Activated CD4-positive, alpha-beta T cell treated with anti-CD3 and anti-CD28 coated beads, Interleukin-2, amount 50 U/mL, for 4 hours (primary cell): ENCODE measurements around the gene DAZAP1.

Source experiments
- DNase-seq, 2 experiments: peaks; one replicate each; pipeline ENCODE4 v3.0.0-alpha.2; 2020

Gene DAZAP1

GRCh38 chr19:1445185-1445931 is 38.0 kb downstream of the DAZAP1 start:
- peak; percentile 64 to 66 for DNase-seq

- no peak for DNase-seq
Observed at GRCh38 chr19:1445932-1446712, 38.7 kb downstream of the DAZAP1 start.

- DNase-seq: no peak
Observed at GRCh38 chr19:1446713-1447481, 39.5 kb downstream of the DAZAP1 start.

GRCh38 chr19:1447504-1447903 is 40.1 kb downstream of the DAZAP1 start:
- DNase-seq: no peak

- no peak for DNase-seq
Observed at GRCh38 chr19:1447944-1448343, 40.6 kb downstream of the DAZAP1 start.

- DNase-seq: no peak
Observed at GRCh38 chr19:1449467-1450442, 42.4 kb downstream of the DAZAP1 start, which contains the start of gene APC2. TSS of gene APC2 (plus strand) at chr19:1450121. CDS start at chr19:1453002, 2,881 bp downstream.

- no peak for DNase-seq
Observed at GRCh38 chr19:1450735-1451731, 43.6 kb downstream of the DAZAP1 start.

- no peak for DNase-seq
Observed at GRCh38 chr19:1451916-1452801, 44.8 kb downstream of the DAZAP1 start.

GRCh38 chr19:1452802-1453524 is 45.6 kb downstream of the DAZAP1 start:
- no peak for DNase-seq

- no peak for DNase-seq
Observed at GRCh38 chr19:1453525-1454364, 46.4 kb downstream of the DAZAP1 start.

GRCh38 chr19:1455002-1455335 is 47.6 kb downstream of the DAZAP1 start:
- no peak for DNase-seq

- no peak for DNase-seq
Observed at GRCh38 chr19:1455336-1456120, 48.1 kb downstream of the DAZAP1 start.

- no peak for DNase-seq
Observed at GRCh38 chr19:1456121-1456900, 48.9 kb downstream of the DAZAP1 start.

GRCh38 chr19:1457031-1457739 is 49.8 kb downstream of the DAZAP1 start:
- no peak for DNase-seq

- no peak for DNase-seq
Observed at GRCh38 chr19:1457892-1458291, 50.5 kb downstream of the DAZAP1 start.

- no peak for DNase-seq
Observed at GRCh38 chr19:1459479-1459878, 52.1 kb downstream of the DAZAP1 start.
